ENCODE measurements around the gene OBSL1.

OBSL1 gene

DNA sequence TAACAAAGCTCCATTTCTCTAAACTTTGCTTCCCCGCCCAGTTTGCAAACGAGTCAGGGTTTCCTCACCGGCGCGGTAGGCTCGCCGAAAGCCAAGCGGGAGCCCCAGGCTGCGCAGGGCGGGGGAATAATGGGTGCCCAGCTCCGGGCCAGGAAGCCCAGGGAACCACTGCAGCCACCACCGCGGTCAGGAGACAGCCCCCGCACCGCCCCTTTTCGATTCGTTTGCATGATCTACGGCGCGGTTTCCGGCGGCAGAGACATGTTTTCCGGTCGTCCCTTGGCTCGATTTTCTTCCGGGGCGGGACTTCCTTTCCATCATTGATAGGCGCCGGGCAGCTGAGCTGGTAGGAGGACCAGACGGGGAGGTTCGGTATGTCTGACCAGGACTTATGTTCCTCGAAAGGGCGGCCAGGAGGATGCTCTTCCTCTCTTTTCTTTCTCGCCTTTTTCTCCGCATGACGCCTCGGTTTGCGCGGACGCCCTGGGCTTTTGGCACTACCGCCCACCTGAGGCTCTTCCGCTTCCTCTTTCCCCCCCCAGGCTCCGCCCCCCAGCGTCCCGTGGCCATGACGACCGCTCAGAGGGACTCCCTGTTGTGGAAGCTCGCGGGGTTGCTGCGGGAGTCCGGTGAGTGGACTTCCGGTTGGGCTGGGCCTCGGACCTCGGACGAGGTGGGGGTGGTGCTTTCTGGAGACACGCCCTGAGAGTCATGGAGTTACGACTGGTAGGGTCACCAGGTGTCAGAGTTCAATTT lies 26.4 kb upstream of the OBSL1 start, which contains the start of gene STK11IP:
Gene STK11IP, plus strand, starts transcription at position 306 of the 756 bp plus-strand sequence. Its CDS starts 263 bp downstream, at position 569.
- Histone ChIP-seq H3K27ac (peak within 1 kb of the TSS; percentile 2 to 96 (median 89)), H3K4me3 (peak within 1 kb of the TSS; percentile 43 to 83 (median 65))

GRCh38 chr2:219596954-219597551 lies 25.7 kb upstream of the OBSL1 start:
- Histone ChIP-seq H3K4me3 (peak overlapping the region; percentile 43 to 83 (median 65)), H3K27ac (peak overlapping the region in 20 of 21 experiments; percentile 72 to 96 (median 89))

DNA sequence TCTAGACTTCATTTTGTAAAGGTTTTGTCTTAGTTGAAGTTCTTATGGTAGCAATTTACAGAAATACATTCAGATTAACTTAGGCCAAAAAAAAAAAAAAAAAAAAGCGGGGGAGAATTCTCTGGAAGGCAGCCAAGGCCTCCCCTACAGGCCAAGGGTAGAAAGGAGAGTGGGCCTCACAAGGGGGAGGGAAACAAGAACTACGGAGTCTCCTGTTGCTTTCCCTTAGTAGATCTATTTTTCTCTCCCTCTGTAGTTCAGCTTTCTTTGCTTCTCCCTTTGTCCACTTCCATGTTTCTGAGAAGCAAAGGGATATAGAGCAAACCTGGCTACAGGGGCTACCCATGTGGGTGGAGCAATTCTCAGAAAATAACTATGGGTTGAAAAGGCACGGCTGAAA lies 23.9 kb upstream of the OBSL1 start:
- H3K4me3 ChIP-seq, result no peak overlapping the region
- no peak overlapping the region for H3K27ac ChIP-seq

- Histone ChIP-seq H3K4me3 (no peak overlapping the region), H3K27ac (no peak overlapping the region)
Measured at GRCh38 chr2:219593154-219593553, 21.8 kb upstream of the OBSL1 start.

DNA sequence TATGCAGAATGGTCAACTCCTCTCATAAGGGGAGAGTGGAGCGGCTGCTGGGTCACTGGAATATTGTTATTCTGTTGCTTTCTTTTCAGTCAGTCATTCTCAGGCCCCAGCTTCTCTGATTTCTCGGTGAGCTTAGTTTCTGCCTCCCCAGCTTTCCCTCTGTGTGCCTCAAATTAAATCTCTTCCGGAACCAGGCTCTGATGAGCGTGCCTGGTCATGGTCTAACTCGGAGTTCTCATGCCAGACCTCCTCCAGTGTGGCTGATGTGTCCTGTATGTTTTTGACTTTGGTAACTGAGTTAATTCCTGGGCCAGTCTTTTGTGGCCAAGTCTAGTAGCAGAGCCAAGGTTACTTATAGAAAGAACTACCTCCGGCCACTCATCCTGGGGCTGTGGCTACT lies 21.4 kb upstream of the OBSL1 start:
- Histone ChIP-seq H3K27ac (no peak overlapping the region), H3K4me3 (no peak overlapping the region)

DNA sequence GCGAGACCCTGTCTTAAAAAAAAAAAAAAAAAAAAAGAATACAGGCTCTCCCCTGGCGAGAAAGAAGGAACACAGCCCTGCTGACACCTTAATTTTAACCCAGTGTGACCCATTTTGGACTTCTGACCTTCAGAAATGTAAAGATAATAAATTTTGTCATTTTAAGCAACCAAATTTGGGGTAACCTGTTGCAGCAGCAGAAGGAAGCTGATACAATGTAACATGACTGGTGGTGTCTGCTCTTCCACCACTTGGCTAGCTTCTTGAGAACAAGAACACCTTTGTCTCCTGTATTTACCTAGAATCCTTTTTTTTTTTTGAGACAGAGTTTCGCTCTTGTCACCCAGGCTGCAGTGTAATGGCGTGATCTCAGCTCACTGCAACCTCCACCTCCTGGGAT lies 19.8 kb upstream of the OBSL1 start:
- Histone ChIP-seq H3K4me3 (no peak overlapping the region), H3K27ac (no peak overlapping the region)

- Histone ChIP-seq H3K4me3 (no peak overlapping the region), H3K27ac (no peak overlapping the region)
Measured at GRCh38 chr2:219581346-219581745, 10.0 kb upstream of the OBSL1 start.

DNA sequence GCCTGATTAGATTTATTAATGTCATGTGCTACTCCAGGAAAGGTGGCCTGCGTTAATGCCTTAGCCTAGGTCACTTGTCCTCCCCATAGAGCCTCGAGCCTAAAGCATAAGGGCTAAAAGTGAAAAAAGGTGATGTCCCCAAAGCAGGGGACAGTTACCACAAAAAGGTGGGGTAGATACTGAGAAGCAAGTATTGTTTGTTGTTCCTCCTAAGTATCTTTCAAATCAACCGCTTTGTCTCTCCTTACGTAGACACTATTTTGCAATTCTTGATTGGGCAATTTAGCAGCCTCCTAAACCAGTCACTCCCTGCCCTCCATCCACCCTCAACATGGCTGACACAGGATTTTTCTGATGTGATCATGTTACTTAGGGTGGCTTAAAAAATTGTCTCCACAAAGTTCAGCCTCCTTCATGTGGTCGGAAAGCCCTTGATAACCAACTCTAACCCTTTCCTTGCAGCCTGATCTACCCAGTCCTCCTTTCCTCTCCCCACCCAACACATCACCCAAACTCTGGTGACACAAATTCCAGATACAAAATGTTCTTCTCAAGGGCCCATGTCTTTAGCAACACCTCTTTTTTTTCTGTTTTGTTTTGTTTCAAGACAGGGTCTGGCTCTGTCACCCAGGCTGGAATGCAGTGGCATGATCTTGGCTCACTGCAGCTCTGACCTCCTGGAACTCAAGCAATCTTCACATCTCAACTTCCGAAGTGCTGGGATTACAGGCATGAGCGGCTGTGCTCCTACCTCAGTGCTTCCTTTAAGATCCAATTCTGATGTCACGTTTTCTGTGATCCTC lies 7.7 kb upstream of the OBSL1 start:
- Histone ChIP-seq H3K4me3 (no peak overlapping the region), H3K27ac (no peak overlapping the region)

- no peak overlapping the region for H3K27ac ChIP-seq
Measured at GRCh38 chr2:219576505-219577388, 5.4 kb upstream of the OBSL1 start.

DNA sequence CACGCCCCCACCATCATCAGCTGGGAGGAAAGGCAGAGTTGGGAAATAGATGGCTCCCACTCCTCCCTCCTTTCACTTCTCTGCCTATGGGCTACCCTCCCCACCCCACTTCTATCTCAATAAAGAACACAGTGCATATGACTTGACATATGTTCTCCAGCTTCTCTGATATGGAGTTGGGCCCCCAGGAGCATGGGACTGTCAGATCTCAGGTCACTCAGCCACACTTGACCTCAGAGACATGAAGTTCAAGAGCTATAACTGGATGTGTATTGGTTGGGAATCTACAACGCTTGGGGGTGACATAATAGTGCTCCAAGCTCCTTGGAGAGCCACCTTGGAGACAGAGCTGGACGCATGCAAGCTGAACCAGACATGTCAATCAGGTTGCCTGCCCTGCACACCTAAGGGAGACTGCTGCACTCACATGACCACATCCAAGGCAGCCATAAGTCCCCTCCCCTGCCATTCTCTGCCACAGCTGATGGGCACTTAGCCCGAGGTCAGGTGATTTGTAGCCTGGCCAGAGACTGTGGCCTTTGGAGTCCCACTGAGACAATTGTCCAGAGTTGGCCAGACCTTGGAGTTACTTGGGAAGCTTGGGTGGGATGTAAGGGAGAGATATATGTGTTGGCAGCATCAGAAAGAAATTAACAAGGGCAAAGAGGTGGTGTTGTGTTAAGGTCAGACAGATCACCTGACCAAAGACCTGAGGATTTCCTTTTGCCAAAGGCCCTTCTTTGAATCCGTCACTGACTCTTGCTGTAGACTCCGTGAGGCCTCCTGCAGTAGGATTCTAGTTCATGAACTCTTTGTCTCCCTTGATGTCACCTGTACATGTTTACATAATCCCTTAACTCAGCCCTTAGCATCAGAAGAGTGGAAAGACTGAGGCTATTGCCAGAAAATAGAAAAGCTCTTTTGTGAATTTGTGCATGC lies 4.5 kb upstream of the OBSL1 start:
- no peak overlapping the region for H3K4me3 ChIP-seq
- H3K27ac ChIP-seq, result no peak overlapping the region

More at GRCh38 chr2:219576505-219577388, 5.4 kb upstream of the OBSL1 start:
- H3K4me3 ChIP-seq, result no peak overlapping the region

GRCh38 chr2:219574484-219575311 lies 3.4 kb upstream of the OBSL1 start:
- H3K4me3 ChIP-seq, result no peak overlapping the region
- no peak overlapping the region for H3K27ac ChIP-seq

DNA sequence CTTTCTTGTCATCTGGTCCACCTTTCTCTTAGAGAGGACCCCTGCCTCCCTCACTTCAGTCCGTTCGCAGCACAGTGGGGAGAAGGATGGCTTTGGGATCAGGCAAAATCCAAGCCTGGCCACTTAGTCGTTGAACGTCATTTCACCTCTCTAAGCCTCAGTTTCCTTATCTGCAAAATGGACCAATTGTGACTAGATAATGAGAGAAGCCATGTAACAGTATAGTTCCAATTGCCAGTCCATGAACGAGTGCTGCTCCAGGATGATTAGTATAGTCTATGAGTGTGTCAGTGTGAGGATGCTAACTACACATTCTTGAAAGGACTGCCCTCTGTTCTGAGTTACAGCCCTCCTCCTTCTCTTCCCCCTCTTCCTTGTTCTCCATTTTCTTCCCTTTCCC lies 1.8 kb upstream of the OBSL1 start:
- no peak overlapping the region for H3K27ac ChIP-seq
- no peak overlapping the region for H3K4me3 ChIP-seq

DNA sequence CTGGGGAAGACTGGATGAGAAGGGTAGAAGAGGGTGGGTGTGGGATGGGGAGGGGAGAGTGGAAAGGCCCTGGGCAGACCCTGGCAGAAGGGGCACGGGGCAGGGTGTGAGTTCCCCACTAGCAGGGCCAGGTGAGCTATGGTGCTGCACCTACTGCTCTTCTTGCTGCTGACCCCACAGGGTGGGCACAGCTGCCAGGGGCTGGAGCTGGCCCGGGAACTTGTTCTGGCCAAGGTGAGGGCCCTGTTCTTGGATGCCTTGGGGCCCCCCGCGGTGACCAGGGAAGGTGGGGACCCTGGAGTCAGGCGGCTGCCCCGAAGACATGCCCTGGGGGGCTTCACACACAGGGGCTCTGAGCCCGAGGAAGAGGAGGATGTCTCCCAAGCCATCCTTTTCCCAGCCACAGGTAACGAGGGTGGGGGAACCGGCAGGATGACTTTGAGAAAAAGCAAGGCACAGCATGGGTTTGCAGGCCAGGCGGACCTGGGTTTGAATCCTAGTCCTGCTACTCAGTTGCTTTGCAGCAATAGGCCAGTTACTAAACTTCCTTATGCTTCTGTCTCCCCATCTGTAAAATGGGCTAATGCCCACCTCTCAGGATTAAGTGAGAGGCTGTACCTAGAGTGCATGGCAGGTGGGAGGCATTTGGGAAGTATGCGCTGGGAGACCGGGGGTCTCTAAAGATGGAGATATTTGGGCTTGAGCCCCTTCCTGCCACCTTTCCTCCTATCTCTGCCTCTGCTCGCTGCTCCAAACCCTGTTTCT lies 1.1 kb upstream of the OBSL1 start, which contains the start of gene INHA:
Gene INHA, plus strand, starts transcription at position 74 of the 765 bp plus-strand sequence. Its CDS starts 65 bp downstream, at position 139.
- H3K27ac ChIP-seq, result peak within 1 kb of the TSS; percentile 46 to 89 (median 80)

GRCh38 chr2:219570924-219571310 lies 422 bp downstream of the OBSL1 start:
- H3K4me3 ChIP-seq, result peak overlapping the region; percentile 51 to 74 (median 56)
- peak overlapping the region; percentile 46 to 89 (median 80) for H3K27ac ChIP-seq

More for the DNA sequence above, 1.1 kb upstream of the OBSL1 start, which contains the start of gene INHA:
- peak within 1 kb of the TSS; percentile 51 to 74 (median 56) for H3K4me3 ChIP-seq

- Histone ChIP-seq H3K27ac (peak overlapping the region; percentile 46 to 89 (median 80)), H3K4me3 (peak overlapping the region; percentile 51 to 74 (median 56))
Measured at GRCh38 chr2:219570194-219570923, 980 bp downstream of the OBSL1 start.

GRCh38 chr2:219569635-219570034 lies 1.7 kb downstream of the OBSL1 start:
- Histone ChIP-seq H3K27ac (peak overlapping the region in 1 of 21 experiments; percentile 83), H3K4me3 (peak overlapping the region in 3 of 7 experiments; percentile 51 to 56 (median 55))
